GM23248 (cell line): Measurements from ENCODE around the gene ARRB1.

Experiments
- EZH2 ChIP-seq: fragments of 200-600 bp; sonication (generic); IDR thresholded peaks from 2 replicates; pipeline ENCODE4 v1.6.1; 2018; ENCODE audit warnings: antibody characterized with exemption, mild to moderate bottlenecking; ENCODE audit not compliant: insufficient read depth, poor library complexity, severe bottlenecking
- EZH2phosphoT487 ChIP-seq: fragments of 200-600 bp; sonication (generic); IDR thresholded peaks from 2 replicates; pipeline ENCODE4 v1.6.1; 2018; ENCODE audit warnings: antibody characterized with exemption, moderate library complexity, mild to moderate bottlenecking, low read depth; ENCODE audit not compliant: insufficient read depth

DNA sequence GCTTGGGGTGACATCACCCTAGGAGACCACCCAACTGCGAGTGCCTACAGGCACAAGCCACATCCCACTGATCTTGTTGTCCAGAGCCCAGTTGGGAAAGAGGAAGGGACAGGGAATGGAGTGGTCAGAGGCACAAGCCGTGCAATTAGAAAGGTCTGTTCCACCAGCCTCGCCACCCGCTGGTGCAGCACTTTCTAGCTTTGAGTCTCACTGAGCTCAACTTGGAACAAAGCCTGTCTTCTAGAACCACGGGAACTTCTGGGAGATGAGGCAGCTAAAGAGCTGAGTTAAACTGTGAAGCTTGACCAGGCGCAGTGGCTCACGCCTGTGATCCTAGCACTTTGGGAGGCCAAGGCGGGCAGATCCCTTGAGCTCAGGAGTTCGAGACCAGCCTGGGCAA is 81.6 kb downstream of the ARRB1 start:
- TF ChIP-seq EZH2 (no peak), EZH2phosphoT487 (no peak)
